Natural killer cell treated with Interleukin-12 subunit alpha and Interleukin-12 subunit beta and Interleukin-15 and Interleukin-18, amount 100 ng/mL, for 72 hours (primary cell): ENCODE data around the gene IL18R1. TPM values are rescaled to one million over a fixed set of nuclear protein-coding genes. Genes with fewer than 3 reads are reported as not detected.
A peak's percentile ranks its signal among the peaks of the same experiment; 100 is the strongest.

Experiments
- ATAC-seq, 2 donors: fragments of 150-1000 bp; cut with Tn5 transposase in 1 of 2; sonication (Bioruptor Pico), chemical (Tn5 transposase) in 1 of 2; 2 replicates each; pipeline ENCODE4 v1.10.0; 2021
- DNase-seq: peaks from one replicate; pipeline ENCODE4 v3.0.0; 2022; ENCODE audit warnings: low spot score
- H3K27ac Mint-ChIP-seq, 2 donors: 1 replicate in 1 of 2; 2 replicates in 1 of 2; pipeline ENCODE4 v1.8.0; 2022; ENCODE audit warnings: mixed read lengths in 2 of 2, mild to moderate bottlenecking in 1 of 2, moderate library complexity in 1 of 2
- H3K27me3 Mint-ChIP-seq, 2 donors: 1 replicate in 1 of 2; 2 replicates in 1 of 2; pipeline ENCODE4 v1.8.0; 2022; ENCODE audit warnings: mixed read lengths in 2 of 2
- H3K36me3 Mint-ChIP-seq: one replicate; pipeline ENCODE4 v1.8.0; 2022; ENCODE audit warnings: mixed read lengths
- H3K4me1 Mint-ChIP-seq, 2 donors: 1 replicate in 1 of 2; 2 replicates in 1 of 2; pipeline ENCODE4 v1.8.0; 2022; ENCODE audit warnings: low read depth in 2 of 2, mixed read lengths in 2 of 2, mild to moderate bottlenecking in 1 of 2
- H3K4me3 Mint-ChIP-seq: one replicate; pipeline ENCODE4 v1.8.0; 2022; ENCODE audit warnings: mixed read lengths
- H3K9me3 Mint-ChIP-seq: 2 replicates; pipeline ENCODE4 v1.8.0; 2022; ENCODE audit warnings: mixed read lengths
- total RNA-seq, 2 donors: library from RNA; stranded (reverse); gene quantifications; one replicate each; pipeline ENCODE4 v1.2.3, GENCODE V29; 2022

IL18R1 gene
- total RNA-seq, 2 donors from 2014 or later: 135 to 219 TPM

DNA sequence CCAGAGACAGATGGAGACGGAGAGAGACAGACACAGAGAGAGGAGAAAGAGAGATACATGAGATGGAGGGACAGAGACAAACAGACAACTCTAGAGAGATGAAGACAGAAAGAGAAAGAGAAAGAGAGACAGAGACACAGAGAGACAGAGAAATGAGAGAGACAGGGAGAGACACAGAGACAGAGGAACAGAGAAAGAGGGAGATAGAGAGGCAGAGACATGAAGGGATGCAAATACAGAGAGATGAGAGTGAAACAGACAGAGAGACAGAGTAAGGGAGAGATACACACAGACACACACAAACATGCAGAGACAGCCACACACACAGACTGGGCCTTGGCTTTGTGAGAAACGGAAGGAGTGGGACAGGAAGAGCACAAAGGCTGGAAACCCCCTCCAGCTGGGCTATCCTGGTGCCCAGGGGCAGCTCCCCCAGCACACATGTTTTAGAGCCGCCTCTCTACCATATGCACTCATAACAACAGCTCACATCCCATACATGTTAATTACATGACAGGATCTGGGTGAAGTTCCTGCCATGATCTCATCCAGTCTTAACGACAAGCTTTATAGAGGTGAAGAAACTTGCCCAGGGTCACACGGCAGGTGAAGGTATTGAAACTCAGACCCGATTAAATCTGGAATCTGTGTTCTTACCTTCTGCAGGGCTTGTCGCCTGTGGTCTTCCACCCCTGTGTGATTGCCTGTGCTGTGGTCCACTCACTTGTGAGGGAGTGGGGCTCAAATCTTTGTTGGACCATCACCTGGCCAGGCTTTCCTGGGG, 32.4 kb downstream of the IL18R1 start:
- ATAC-seq: peak; percentile 71 to 73
- Mint-ChIP-seq H3K4me1 (peaks cover 53 to 68% of the 10 kb centered on the region in 2 donors), H3K9me3 (peaks cover 12% of the 10 kb centered on the region), H3K4me3 (peak overlapping the region; percentile 38), H3K27me3 (no peaks in the 10 kb centered on the region), H3K36me3 (peaks cover 85% of the 10 kb centered on the region), H3K27ac (peak overlapping the region; percentile 70 to 79)
- no peak for DNase-seq

DNA sequence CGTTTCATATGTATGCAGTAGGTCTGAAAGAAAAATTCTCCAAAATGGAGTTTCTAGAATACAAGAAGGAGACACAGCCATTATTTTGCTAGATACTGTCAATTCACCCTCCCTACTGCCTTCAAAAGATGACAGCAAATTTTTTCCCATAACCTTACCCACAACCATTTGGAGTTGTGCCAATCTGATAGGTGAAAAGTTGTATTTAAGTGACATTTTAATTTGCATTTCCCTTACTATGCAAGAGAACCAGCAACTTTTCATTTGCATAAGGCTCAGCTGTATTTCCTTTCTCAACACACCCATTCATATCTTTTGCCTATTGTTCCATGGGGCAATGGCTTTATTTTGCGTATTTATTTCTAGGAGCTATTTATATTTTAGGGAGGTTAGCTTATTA, 36.0 kb downstream of the IL18R1 start:
- Mint-ChIP-seq H3K4me1 (peaks cover 43 to 47% of the 10 kb centered on the region in 2 donors), H3K36me3 (peaks cover 59% of the 10 kb centered on the region), H3K27me3 (no peaks in the 10 kb centered on the region), H3K27ac (peak overlapping the region; percentile 54 to 79), H3K4me3 (peak overlapping the region; percentile 23), H3K9me3 (no peaks in the 10 kb centered on the region)
- DNase-seq (no peak), ATAC-seq (no peak)

DNA sequence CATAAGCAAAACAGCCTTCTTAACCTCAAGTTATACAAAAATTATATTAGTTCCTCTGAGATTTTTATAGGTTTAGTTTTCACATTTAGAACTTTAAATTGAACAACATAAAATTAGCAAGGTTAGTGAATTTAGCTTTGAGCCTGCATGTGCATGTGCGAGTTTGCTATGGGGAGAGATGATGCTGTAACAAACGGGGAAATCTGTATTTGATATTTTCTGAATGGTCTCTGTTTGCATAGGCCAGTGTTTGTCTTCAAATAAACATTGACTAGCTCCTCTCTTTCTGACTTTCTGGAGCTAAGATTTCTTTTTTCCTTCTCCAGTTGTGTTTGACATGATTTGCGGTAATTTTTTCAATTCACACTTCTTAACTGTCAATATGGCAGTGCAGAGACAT, 36.5 kb downstream of the IL18R1 start:
- Mint-ChIP-seq H3K27ac (peak overlapping the region; percentile 54 to 79), H3K36me3 (peaks cover 55% of the 10 kb centered on the region), H3K4me1 (peaks cover 41 to 45% of the 10 kb centered on the region in 2 donors), H3K27me3 (no peaks in the 10 kb centered on the region), H3K4me3 (peak overlapping the region; percentile 23), H3K9me3 (no peaks in the 10 kb centered on the region)
- no peak for ATAC-seq
- DNase-seq: no peak

DNA sequence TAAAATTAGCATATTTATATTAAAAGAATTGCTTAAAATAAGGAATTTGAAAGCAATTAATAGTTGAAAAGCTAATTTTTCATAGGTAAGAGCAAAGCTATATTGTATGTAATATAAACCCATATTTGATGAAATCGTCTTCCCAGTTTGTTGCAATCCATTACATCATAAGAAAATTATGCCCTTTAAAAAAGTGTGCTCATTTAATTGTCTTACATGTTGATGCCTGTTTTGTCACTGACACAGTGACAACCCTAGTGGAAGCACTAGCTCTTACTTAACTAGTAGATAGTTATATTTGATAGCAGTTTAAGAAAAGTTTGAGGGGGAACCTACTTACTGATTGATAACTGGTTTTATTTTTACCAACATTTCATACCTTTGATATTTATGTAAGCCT, 37.3 kb downstream of the IL18R1 start:
- peaks cover 34 to 36% of the 10 kb centered on the region in 2 donors for H3K4me1 Mint-ChIP-seq
- no peak overlapping the region for H3K4me3 Mint-ChIP-seq
- DNase-seq (no peak), ATAC-seq (no peak)
- peak overlapping the region in 1 of 2 donors; percentile 38 for H3K27ac Mint-ChIP-seq
- no peaks in the 10 kb centered on the region for H3K9me3 Mint-ChIP-seq
- peaks cover 46% of the 10 kb centered on the region for H3K36me3 Mint-ChIP-seq
- no peaks in the 10 kb centered on the region for H3K27me3 Mint-ChIP-seq

DNA sequence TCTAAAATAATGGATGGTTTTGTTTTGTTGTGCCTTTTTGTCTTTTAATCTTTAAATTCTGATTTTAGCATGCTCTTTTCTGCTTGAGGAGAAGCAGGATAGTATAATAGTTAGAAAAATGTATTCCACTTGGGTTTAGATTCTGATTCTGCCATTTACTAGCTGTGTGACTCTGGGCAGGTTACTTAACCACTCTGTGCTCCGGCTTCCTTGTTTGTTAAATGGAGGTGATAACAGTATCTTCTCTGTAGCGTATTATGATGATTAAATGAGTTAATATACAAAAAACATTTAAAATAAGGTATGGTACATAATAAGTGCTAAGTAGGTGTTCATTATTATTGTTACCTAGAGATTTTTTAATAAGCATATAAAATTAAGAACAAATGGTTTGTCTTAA, 40.4 kb downstream of the IL18R1 start:
- H3K36me3 Mint-ChIP-seq: peaks cover 29% of the 10 kb centered on the region
- no peak overlapping the region for H3K27ac Mint-ChIP-seq
- ATAC-seq (no peak), DNase-seq (no peak)
- H3K27me3 Mint-ChIP-seq: no peaks in the 10 kb centered on the region
- H3K4me1 Mint-ChIP-seq: peaks cover 41% of the 10 kb centered on the region in 2 donors
- no peak overlapping the region for H3K4me3 Mint-ChIP-seq
- no peaks in the 10 kb centered on the region for H3K9me3 Mint-ChIP-seq

DNA sequence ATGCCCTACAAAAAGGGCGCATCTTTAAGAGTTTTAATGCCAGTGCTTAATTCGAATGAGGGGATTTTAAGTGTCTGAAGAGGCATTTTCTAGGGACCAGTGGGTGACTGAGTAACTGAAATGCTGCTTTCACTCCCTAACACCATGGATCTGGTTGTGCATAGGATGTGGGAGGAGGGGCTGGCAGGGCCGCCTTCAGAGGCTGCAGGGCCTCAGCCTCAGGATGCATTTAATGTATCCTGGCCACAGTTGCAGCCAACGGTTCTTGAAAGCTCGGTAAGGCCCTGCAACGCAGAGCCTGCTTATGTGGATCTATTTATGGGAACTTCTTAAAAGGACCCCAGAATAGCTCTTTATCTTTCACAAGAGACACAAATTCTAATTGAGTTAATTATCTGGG, 41.6 kb downstream of the IL18R1 start:
- H3K4me3 Mint-ChIP-seq: no peak overlapping the region
- no peaks in the 10 kb centered on the region for H3K9me3 Mint-ChIP-seq
- H3K36me3 Mint-ChIP-seq: peaks cover 17% of the 10 kb centered on the region
- DNase-seq (no peak), ATAC-seq (no peak)
- H3K27me3 Mint-ChIP-seq: no peaks in the 10 kb centered on the region
- peaks cover 37 to 41% of the 10 kb centered on the region in 2 donors for H3K4me1 Mint-ChIP-seq
- no peak overlapping the region for H3K27ac Mint-ChIP-seq

DNA sequence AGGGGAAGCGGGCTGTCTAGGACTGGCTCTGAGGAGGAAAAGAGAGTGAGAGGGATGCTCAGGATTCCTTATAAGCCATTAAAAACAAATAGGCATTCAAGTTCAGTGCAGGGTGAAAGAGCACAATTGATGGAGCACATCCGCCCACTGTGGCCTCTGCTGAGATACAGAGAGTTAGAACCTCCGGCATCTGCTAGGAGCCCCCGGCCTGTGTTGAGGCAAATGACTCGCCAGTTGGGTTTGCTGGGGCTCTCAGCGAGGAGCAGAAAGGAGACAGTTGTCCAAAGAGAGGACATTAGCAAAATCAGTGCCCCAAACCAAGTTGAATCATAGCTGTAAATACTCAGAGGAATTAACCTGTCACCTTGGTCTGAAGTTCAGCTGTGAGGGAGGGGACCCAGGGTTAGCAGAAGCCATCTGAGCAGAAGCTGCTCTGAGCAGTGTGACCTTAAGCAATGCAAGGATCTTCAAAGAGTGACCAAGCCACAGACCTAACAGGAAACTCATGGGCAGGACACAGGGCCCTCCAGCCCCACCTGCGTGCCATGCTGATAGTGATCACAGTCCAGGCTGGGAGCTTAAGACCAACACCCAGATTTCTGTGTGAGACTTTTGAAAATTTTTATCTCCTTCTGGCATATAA, 44.0 kb downstream of the IL18R1 start:
- peak; percentile 87 to 90 for ATAC-seq
- H3K36me3 Mint-ChIP-seq: peaks cover 9% of the 10 kb centered on the region

GRCh38 chr2:102401456-102401855, 45.9 kb downstream of the IL18R1 start:
- Mint-ChIP-seq H3K9me3 (no peaks in the 10 kb centered on the region), H3K4me3 (peak overlapping the region; percentile 43), H3K4me1 (peaks cover 33 to 40% of the 10 kb centered on the region in 2 donors), H3K36me3 (peaks cover 6% of the 10 kb centered on the region), H3K27me3 (no peaks in the 10 kb centered on the region), H3K27ac (peak overlapping the region; percentile 77 to 85)
- ATAC-seq: no peak
- no peak for DNase-seq

More for the DNA sequence above, 44.0 kb downstream of the IL18R1 start:
- Mint-ChIP-seq H3K4me3 (peak overlapping the region; percentile 4), H3K9me3 (no peaks in the 10 kb centered on the region), H3K4me1 (peaks cover 33 to 40% of the 10 kb centered on the region in 2 donors), H3K27ac (peak overlapping the region; percentile 77 to 85), H3K27me3 (no peaks in the 10 kb centered on the region)
- DNase-seq: peak; percentile 63

DNA sequence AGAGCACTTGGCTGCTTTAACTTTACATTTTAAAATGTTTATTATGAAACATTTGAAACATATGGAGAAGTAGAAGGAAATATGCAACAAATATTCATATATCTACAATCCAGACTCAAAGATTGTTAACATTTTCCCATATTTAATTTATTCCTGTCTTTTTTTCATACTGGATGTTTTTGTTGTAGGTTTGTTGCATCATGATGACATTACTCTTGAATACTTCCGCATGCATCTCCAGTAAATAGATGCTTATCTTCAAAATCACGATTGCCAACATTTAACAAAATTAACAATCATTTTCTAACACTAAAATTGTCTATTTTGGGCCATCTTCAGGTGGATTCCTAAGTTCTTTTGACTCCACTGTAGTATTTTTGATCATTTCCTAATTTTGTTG, 46.3 kb downstream of the IL18R1 start:
- H3K27me3 Mint-ChIP-seq: no peaks in the 10 kb centered on the region
- H3K27ac Mint-ChIP-seq: peak overlapping the region; percentile 77 to 85
- peak overlapping the region; percentile 43 for H3K4me3 Mint-ChIP-seq
- no peak for DNase-seq
- ATAC-seq: no peak
- H3K4me1 Mint-ChIP-seq: peaks cover 33 to 40% of the 10 kb centered on the region in 2 donors
- no peaks in the 10 kb centered on the region for H3K9me3 Mint-ChIP-seq
- H3K36me3 Mint-ChIP-seq: peaks cover 6% of the 10 kb centered on the region

GRCh38 chr2:102410952-102411351, 55.4 kb downstream of the IL18R1 start:
- Mint-ChIP-seq H3K27me3 (no peaks in the 10 kb centered on the region), H3K4me3 (no peak overlapping the region), H3K27ac (peak overlapping the region in 1 of 2 donors; percentile 100), H3K9me3 (peaks cover 4% of the 10 kb centered on the region), H3K36me3 (peaks cover 23% of the 10 kb centered on the region), H3K4me1 (peaks cover 36 to 42% of the 10 kb centered on the region in 2 donors)
- DNase-seq: no peak
- ATAC-seq: no peak

DNA sequence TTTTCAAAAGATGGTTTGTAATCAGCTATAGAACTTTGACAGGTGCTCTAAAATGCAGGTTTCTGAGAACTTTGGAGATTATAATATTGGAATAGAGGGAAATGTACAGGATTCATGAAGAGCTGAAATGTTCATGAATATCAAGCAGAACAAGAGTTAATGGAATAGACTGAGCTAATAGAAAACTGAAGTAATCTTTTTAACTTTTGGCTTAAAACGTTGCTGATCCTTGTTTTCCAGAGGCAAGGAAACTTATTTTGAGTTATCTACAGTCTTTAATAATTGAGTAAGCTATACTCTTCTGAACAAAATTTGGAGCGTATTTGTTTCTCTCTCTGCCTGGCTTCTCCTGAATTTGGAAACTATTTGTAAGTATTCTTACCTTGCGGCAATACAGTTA, 56.6 kb downstream of the IL18R1 start:
- peaks cover 23% of the 10 kb centered on the region for H3K36me3 Mint-ChIP-seq
- H3K4me1 Mint-ChIP-seq: peaks cover 48 to 52% of the 10 kb centered on the region in 2 donors
- peaks cover 4% of the 10 kb centered on the region for H3K9me3 Mint-ChIP-seq
- no peaks in the 10 kb centered on the region for H3K27me3 Mint-ChIP-seq
- H3K4me3 Mint-ChIP-seq: no peak overlapping the region
- no peak for ATAC-seq
- H3K27ac Mint-ChIP-seq: peak overlapping the region in 1 of 2 donors; percentile 100
- no peak for DNase-seq

GRCh38 chr2:102417946-102418345, 62.4 kb downstream of the IL18R1 start:
- peak overlapping the region; percentile 91 for H3K4me3 Mint-ChIP-seq
- DNase-seq (no peak), ATAC-seq (peak; percentile 59 to 60)
- peak overlapping the region in 1 of 2 donors; percentile 100 for H3K27ac Mint-ChIP-seq
- peaks cover 43% of the 10 kb centered on the region for H3K36me3 Mint-ChIP-seq
- peaks cover 2% of the 10 kb centered on the region for H3K9me3 Mint-ChIP-seq
- H3K27me3 Mint-ChIP-seq: no peaks in the 10 kb centered on the region
- H3K4me1 Mint-ChIP-seq: peaks cover 58 to 84% of the 10 kb centered on the region in 2 donors

DNA sequence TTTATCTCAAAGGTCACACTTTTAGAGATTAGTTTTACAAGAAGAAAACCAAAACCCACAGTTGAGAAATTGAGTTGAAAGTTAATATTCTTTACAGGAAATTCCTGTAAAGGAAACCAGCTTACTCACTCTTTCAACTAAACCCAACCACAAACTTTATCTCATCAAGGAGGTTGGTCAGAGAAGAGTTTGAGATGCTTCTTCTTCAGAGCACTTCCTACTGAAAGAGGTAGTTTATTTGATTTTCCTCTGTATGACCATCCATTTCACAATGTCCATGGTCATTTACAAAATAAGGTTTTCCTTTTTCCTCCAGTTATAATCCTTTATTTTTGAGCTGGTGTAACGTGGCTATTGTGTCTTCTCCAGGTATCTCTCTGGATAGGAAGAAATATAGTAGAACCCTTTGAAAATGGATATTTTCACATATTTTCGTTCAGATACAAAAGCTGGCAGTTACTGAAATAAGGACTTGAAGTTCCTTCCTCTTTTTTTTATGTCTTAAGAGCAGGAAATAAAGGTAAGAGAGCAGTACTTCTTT, 62.9 kb downstream of the IL18R1 start:
- peaks cover 2% of the 10 kb centered on the region for H3K9me3 Mint-ChIP-seq

DNA sequence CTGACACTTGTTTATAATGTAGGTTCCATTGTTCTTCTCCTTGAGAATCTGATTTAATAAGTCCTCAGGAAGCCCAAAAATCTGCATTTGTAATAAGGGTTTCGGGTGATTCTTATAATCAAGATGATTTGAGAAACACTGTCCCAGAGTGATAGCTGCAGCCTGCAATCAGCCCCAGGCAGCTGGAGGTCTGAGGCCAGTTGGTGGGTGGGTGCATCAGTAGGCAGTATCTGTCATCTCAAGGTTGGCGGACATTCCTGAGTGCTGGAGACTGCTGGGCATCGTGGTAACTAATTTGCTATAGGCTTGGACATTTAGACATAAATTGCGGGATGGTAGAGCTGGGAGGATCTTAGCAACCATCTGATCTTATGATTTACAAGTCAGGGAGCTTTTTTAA, 64.7 kb downstream of the IL18R1 start:
- Mint-ChIP-seq H3K4me3 (peak overlapping the region; percentile 93), H3K27ac (peak overlapping the region in 1 of 2 donors; percentile 100), H3K27me3 (no peaks in the 10 kb centered on the region), H3K36me3 (peaks cover 62% of the 10 kb centered on the region), H3K9me3 (peaks cover 2% of the 10 kb centered on the region), H3K4me1 (peaks cover 56 to 87% of the 10 kb centered on the region in 2 donors)
- DNase-seq (no peak), ATAC-seq (peak in 1 of 2 donors; percentile 39)

More for the DNA sequence above, 62.9 kb downstream of the IL18R1 start:
- Mint-ChIP-seq H3K4me3 (peak overlapping the region; percentile 93), H3K27ac (peak overlapping the region in 1 of 2 donors; percentile 100), H3K27me3 (no peaks in the 10 kb centered on the region), H3K4me1 (peaks cover 59 to 87% of the 10 kb centered on the region in 2 donors), H3K36me3 (peaks cover 49% of the 10 kb centered on the region)
- ATAC-seq (peak; percentile 75 to 84), DNase-seq (no peak)
